T-cell (primary cell): ENCODE data around the gene RERE. TPM values are rescaled to one million over a fixed set of nuclear protein-coding genes. Genes with fewer than 3 reads are reported as not detected.

Experiments used
- ATAC-seq, 4 experiments: fragments of 200-7000 bp in 3 of 4; fragments of 150-1000 bp in 1 of 4; cut with Tn5 transposase; replicated peaks in 1 of 4; 1 replicate in 3 of 4; 2 replicates in 1 of 4; pipeline ENCODE4 v1.10.0; 2021; ENCODE audit warnings: moderate library complexity in 3 of 4, mild to moderate bottlenecking in 2 of 4, moderate number of reproducible peaks in 1 of 4
- CTCF ChIA-PET, 2 donors: fragments of 300-600 bp; sonication (Branson Sonifier 250); formaldehyde crosslinking; loops; one replicate each; lab custom pipeline; 2022; ENCODE audit warnings: antibody characterized with exemption in 2 of 2; lab: Charles Lee
- POLR2A ChIA-PET, 2 donors: fragments of 300-600 bp; sonication (Branson Sonifier 250); formaldehyde crosslinking; loops; one replicate each; lab custom pipeline; 2022; ENCODE audit warnings: antibody characterized with exemption in 2 of 2; lab: Charles Lee
- DNase-seq, 35 experiments: peaks; one replicate each; pipeline versions ENCODE4 v3.0.0 to v3.0.0-alpha.2; 2013 to 2023
- H3K27ac ChIP-seq: one replicate; pipeline ENCODE4 v1.5.1; 2013; ENCODE audit warnings: low read length
- H3K27me3 ChIP-seq, 2 experiments: replicated peaks in 1 of 2; 1 replicate in 1 of 2; 2 replicates in 1 of 2; pipeline versions ENCODE4 v1.6.1 to v1.7.0; 2013; ENCODE audit warnings: low read length in 1 of 2, mixed read lengths in 1 of 2; ENCODE audit not compliant: control insufficient read depth in 2 of 2, insufficient read depth in 2 of 2; ENCODE audit errors: extremely low read depth in 1 of 2
- H3K36me3 ChIP-seq, 2 donors: 1 replicate in 1 of 2; 2 replicates in 1 of 2; pipeline versions ENCODE4 v1.6.1 to v1.7.0; 2013; ENCODE audit warnings: low read length in 1 of 2; ENCODE audit not compliant: control insufficient read depth in 2 of 2, insufficient read depth in 1 of 2; ENCODE audit errors: extremely low read depth in 1 of 2
- H3K4me1 ChIP-seq, 2 experiments: 1 replicate in 1 of 2; 2 replicates in 1 of 2; pipeline versions ENCODE4 v1.6.1 to v1.7.0; 2013; ENCODE audit warnings: low read length in 2 of 2, mixed read lengths in 1 of 2; ENCODE audit not compliant: insufficient read depth in 2 of 2, control insufficient read depth in 1 of 2; ENCODE audit errors: extremely low read depth in 1 of 2
- H3K4me3 ChIP-seq, 2 donors: 1 replicate in 1 of 2; 2 replicates in 1 of 2; pipeline versions ENCODE4 v1.5.1 to v1.7.0; 2013; ENCODE audit warnings: mild to moderate bottlenecking in 2 of 2, low read length in 1 of 2, moderate library complexity in 1 of 2; ENCODE audit not compliant: control insufficient read depth in 1 of 2; ENCODE audit errors: extremely low read depth in 1 of 2
- H3K9me3 ChIP-seq: 2 replicates; pipeline ENCODE4 v1.7.0; 2013
- H3K27ac Mint-ChIP-seq, 2 donors: one replicate each; pipeline ENCODE4 v1.8.0; 2020 to 2021; ENCODE audit warnings: mild to moderate bottlenecking in 2 of 2, mixed read lengths in 2 of 2
- H3K27me3 Mint-ChIP-seq, 2 donors: one replicate each; pipeline ENCODE4 v1.8.0; 2021 to 2022; ENCODE audit warnings: mixed read lengths in 2 of 2
- H3K36me3 Mint-ChIP-seq: one replicate; pipeline ENCODE4 v1.8.0; 2021; ENCODE audit warnings: mixed read lengths
- H3K4me1 Mint-ChIP-seq, 3 donors: one replicate each; pipeline ENCODE4 v1.8.0; 2020 to 2022; ENCODE audit warnings: mixed read lengths in 3 of 3, mild to moderate bottlenecking in 1 of 3
- H3K4me3 Mint-ChIP-seq, 3 donors: one replicate each; pipeline ENCODE4 v1.8.0; 2020 to 2022; ENCODE audit warnings: mild to moderate bottlenecking in 3 of 3, mixed read lengths in 3 of 3, moderate library complexity in 3 of 3
- H3K9me3 Mint-ChIP-seq, 3 donors: one replicate each; pipeline ENCODE4 v1.8.0; 2020 to 2022; ENCODE audit warnings: mixed read lengths in 3 of 3
- WGBS: methylation state at CpG from one replicate; pipeline ENCODE4 v1.1.5; 2013; ENCODE audit warnings: missing lambda C conversion rate; ENCODE audit not compliant: insufficient coverage; 5-methylcytosine and 5-hydroxymethylcytosine counted together
- total RNA-seq, 35 experiments: library from RNA in 6 of 35; stranded (reverse) in 6 of 35; fragments of 120-200 nt in 1 of 35; gene quantifications; one replicate each; pipeline versions ENCODE4 v1.2.1 to v1.2.4 and lab custom pipeline; 2013 to 2026

RERE gene
- total RNA-seq, 5 donors from 2014 or later (not counting 1 experiment from before 2014, with no cell fraction given), result 85.1 to 116 (median 103) TPM

DNA sequence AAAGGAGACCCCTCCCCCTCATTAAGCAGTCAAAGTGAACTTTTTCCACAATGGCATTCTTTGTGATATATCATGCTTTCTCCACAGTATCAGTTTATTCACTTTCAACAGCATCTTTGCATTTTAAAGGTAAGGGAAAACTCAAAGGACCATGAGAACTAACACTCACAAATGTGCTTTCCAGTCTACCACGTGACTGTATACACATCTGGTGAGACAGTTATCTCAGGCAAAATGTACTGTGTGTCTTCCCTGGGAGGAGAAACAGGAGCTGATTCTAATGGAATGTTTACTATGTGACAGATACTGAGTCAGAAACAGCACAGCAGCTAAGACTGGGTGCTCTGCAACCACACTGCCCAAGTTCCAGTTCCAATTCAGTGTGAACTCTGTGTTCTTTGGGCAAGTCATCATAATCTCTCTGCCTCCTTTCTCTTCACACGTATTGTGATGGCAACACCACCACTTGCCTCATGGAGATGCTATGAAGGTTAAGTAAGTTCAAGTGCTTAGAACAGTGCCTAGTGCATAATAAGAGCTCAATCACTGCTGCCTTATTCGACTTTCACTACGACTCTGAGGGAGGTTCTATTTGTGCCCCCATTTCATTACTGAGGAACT is 420.5 kb downstream of the RERE start:
- ATAC-seq, result peak; percentile 20 to 61 (median 28)
- no peaks in the 10 kb centered on the region for H3K27me3 Mint-ChIP-seq
- Histone ChIP-seq H3K27ac (peak overlapping the region; percentile 8), H3K27me3 (no peaks in the 10 kb centered on the region), H3K36me3 (peaks cover 0 to 19% of the 10 kb centered on the region in 2 donors), H3K9me3 (no peaks in the 10 kb centered on the region), H3K4me1 (peaks cover 28 to 42% of the 10 kb centered on the region in 2 experiments), H3K4me3 (no peak overlapping the region)
- H3K27ac Mint-ChIP-seq, result peak overlapping the region; percentile 74 to 79
- peaks cover 27% of the 10 kb centered on the region for H3K36me3 Mint-ChIP-seq
- peak overlapping the region in 1 of 3 donors; percentile 84 for H3K4me3 Mint-ChIP-seq
- peaks cover 65 to 71% (median 68%) of the 10 kb centered on the region in 3 donors for H3K4me1 Mint-ChIP-seq
- ChIA-PET POLR2A (interaction anchor here (0.6 to 1.7 kb wide), 2 partner anchors 11 to 12 kb away, joined by 3 to 4 read pairs; no protein-coding TSS in a partner anchor), CTCF (interaction anchor here in 1 of 2 donors (0.5 to 1.5 kb wide), 5 partner anchors 10 to 84 kb away, joined by 3 to 7 read pairs (median 4); no protein-coding TSS in a partner anchor)
- peak in 8 of 35 experiments; percentile 8 to 50 (median 20) for DNase-seq
- H3K9me3 Mint-ChIP-seq, result no peaks in the 10 kb centered on the region
- no CpG with 5 or more reads among the region's 4 CpGs for WGBS

DNA sequence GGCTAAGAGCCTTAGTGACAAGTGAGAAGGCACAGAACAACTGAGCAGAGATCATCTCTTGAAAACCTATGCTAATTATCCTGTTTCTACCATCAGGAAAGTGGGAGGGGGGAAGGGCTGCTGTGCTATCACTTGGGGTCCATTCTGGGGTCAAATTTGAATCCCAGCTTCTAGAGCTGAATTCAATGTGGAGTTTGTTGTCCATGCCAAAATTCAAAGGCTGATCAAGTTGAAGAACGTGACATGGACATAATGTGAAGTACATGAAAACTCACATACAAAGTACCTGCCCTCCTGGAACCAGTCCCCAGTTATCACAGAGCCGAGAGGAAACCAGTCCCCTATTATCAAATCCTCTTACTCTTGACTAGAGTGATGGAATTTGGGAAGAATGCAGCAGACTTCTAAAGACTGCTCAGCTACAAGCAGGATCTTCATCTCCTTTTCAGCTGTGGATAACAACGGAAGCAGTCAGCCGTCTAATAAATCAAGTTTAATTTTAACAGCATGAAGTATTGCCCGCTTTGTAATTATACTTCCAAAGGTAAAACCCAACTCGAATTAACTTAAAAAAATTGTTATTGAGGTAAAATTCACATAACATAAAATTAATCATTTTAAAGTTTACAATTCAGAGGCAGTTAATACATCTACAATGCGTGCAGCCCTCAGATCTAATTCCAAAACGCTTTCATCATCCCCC is 421.2 kb downstream of the RERE start:
- H3K36me3 Mint-ChIP-seq, result peaks cover 27% of the 10 kb centered on the region
- Histone ChIP-seq H3K27me3 (no peaks in the 10 kb centered on the region), H3K9me3 (no peaks in the 10 kb centered on the region), H3K4me3 (peak overlapping the region in 1 of 2 donors; percentile 44), H3K27ac (peak overlapping the region; percentile 61), H3K4me1 (peaks cover 35 to 42% of the 10 kb centered on the region in 2 experiments), H3K36me3 (peaks cover 0 to 14% of the 10 kb centered on the region in 2 donors)
- DNase-seq (no peak), ATAC-seq (no peak)
- POLR2A ChIA-PET, result interaction anchor here in 1 of 2 donors (0.6 kb wide), 1 partner anchor 11 kb away, joined by 3 read pairs; no protein-coding TSS in a partner anchor
- WGBS, result 71% methylated on average over 2 of the region's 8 CpGs
- H3K27ac Mint-ChIP-seq, result peak overlapping the region; percentile 83 to 91
- CTCF ChIA-PET, result interaction anchor here (0.6 to 1.5 kb wide), 5 partner anchors 11 to 455 kb away, joined by 3 to 5 read pairs (median 3); no protein-coding TSS in a partner anchor
- H3K27me3 Mint-ChIP-seq, result no peaks in the 10 kb centered on the region
- H3K4me3 Mint-ChIP-seq, result peak overlapping the region; percentile 62 to 84 (median 80)
- peaks cover 70 to 74% (median 74%) of the 10 kb centered on the region in 3 donors for H3K4me1 Mint-ChIP-seq
- no peaks in the 10 kb centered on the region for H3K9me3 Mint-ChIP-seq

DNA sequence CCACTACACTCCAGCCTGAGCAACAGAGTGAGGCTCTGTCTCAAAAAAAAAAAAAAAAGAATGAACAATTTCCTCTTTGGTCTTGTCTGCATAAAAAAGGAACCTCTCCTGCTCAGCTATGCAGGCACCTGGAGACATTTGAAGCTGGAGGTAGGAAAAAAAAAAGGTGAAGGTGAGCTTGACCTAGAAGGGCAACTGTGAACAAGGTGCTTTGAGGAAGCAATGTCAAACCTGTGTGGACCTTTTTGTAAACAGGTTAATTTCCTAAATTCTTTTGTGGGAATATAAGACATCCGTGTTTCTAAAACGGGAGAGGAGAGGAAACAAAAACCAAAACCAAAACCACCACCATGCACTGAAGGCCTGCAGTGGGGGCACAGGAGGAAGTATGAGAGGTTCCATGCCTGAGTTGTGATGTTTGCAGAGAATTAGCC is 422.0 kb downstream of the RERE start:
- peaks cover 0 to 14% of the 10 kb centered on the region in 2 donors for H3K36me3 ChIP-seq
- H3K27ac ChIP-seq, result peak overlapping the region; percentile 61
- CTCF ChIA-PET, result interaction anchor here in 1 of 2 donors (0.7 to 1.1 kb wide), 3 partner anchors 14 to 265 kb away, joined by 3 to 4 read pairs (median 4); no protein-coding TSS in a partner anchor
- no peaks in the 10 kb centered on the region for H3K9me3 Mint-ChIP-seq
- no CpG with 5 or more reads among the region's 2 CpGs for WGBS
- H3K27ac Mint-ChIP-seq, result peak overlapping the region; percentile 83 to 91
- DNase-seq (peak in 5 of 35 experiments; percentile 12 to 56 (median 28)), ATAC-seq (peak; percentile 72 to 82 (median 75))
- peaks cover 31% of the 10 kb centered on the region for H3K36me3 Mint-ChIP-seq
- POLR2A ChIA-PET, result interaction anchor here in 1 of 2 donors (0.6 kb wide), 1 partner anchor 159 kb away, joined by 3 read pairs; no protein-coding TSS in a partner anchor
- H3K4me1 Mint-ChIP-seq, result peaks cover 78 to 82% (median 79%) of the 10 kb centered on the region in 3 donors
- peak overlapping the region; percentile 62 to 84 (median 80) for H3K4me3 Mint-ChIP-seq
- no peaks in the 10 kb centered on the region for H3K9me3 ChIP-seq
- peak overlapping the region; percentile 31 to 44 for H3K4me3 ChIP-seq
- no peaks in the 10 kb centered on the region for H3K27me3 ChIP-seq
- H3K4me1 ChIP-seq, result peaks cover 36 to 42% of the 10 kb centered on the region in 2 experiments
- H3K27me3 Mint-ChIP-seq, result no peaks in the 10 kb centered on the region

DNA sequence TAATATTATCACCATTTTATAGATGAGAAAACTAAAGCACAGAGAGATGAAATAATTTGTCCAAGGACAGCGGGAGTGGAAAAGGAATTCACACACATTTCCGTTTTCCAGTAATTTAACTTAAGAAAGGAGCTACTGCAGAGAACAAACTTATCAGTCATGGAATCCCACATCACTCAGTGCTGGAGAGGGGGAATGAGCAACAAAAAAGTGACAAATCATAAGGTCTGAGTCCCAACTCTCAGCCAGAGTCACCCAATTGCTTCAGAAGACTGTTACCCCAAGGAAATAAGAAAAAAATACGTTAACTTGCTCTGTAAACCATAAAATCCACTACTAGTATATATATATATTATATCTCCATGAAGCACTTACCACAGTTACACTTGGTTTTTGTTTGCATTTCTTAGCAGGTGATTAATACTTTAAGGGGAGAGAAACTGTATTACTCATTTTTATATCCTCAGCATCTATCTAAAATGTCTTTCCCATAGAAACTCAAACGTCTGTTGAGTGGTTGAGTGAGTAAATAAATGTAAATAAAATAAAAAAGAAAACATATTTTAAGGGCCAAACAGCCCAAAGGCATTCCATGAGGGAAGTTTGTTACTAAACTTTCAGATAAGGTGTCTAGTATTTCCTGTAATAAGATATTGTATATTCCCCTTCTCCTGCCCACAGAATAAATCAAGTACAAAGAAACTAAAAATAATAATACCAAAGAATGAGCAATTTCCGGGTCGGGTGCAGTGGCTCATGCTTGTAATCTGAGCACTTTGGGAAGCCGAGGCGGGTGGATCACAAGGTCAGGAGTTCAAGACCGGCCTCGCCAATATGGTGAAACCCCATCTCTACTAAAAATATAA is 422.8 kb downstream of the RERE start:
- Histone ChIP-seq H3K4me3 (peak overlapping the region in 1 of 2 donors; percentile 31), H3K27ac (peak overlapping the region; percentile 61), H3K36me3 (peaks cover 0 to 13% of the 10 kb centered on the region in 2 donors), H3K4me1 (peaks cover 41 to 42% of the 10 kb centered on the region in 2 experiments), H3K9me3 (no peaks in the 10 kb centered on the region), H3K27me3 (no peaks in the 10 kb centered on the region)
- peak overlapping the region; percentile 83 to 91 for H3K27ac Mint-ChIP-seq
- no peaks in the 10 kb centered on the region for H3K27me3 Mint-ChIP-seq
- H3K9me3 Mint-ChIP-seq, result no peaks in the 10 kb centered on the region
- H3K4me3 Mint-ChIP-seq, result peak overlapping the region; percentile 62 to 84 (median 80)
- POLR2A ChIA-PET, result interaction anchor here in 1 of 2 donors (0.6 kb wide), 1 partner anchor 8 kb away, joined by 3 read pairs; no protein-coding TSS in a partner anchor
- no peak for DNase-seq
- H3K36me3 Mint-ChIP-seq, result peaks cover 34% of the 10 kb centered on the region
- no peak for ATAC-seq
- WGBS, result no CpG with 5 or more reads among the region's 10 CpGs
- peaks cover 85 to 89% (median 86%) of the 10 kb centered on the region in 3 donors for H3K4me1 Mint-ChIP-seq
- CTCF ChIA-PET, result interaction anchor here in 1 of 2 donors (0.7 to 1.1 kb wide), 2 partner anchors 13 to 14 kb away, joined by 4 read pairs; no protein-coding TSS in a partner anchor

DNA sequence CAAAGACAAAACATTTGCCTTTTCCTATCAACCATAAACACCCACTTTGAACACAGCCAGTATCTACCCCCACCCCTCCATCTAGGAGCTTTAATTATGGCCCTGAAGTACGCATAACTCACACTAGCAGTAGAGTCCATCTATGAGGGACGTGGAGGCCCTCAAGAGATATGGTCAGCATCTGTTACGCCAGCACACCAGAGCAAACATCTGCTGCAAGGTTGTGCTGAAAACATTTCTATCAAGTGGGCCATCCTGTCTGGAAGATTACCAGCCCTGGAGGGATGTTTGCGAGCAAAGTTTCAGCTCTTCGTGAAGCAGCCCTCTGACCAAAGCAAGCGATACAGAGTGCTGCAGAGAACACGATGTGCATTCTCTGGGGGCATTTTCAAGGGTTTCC is 424.9 kb downstream of the RERE start:
- H3K4me3 Mint-ChIP-seq, result no peak overlapping the region
- Histone ChIP-seq H3K9me3 (no peaks in the 10 kb centered on the region), H3K27me3 (no peaks in the 10 kb centered on the region), H3K27ac (no peak overlapping the region), H3K4me3 (no peak overlapping the region), H3K4me1 (peaks cover 30 to 46% of the 10 kb centered on the region in 2 experiments), H3K36me3 (peaks cover 4 to 24% of the 10 kb centered on the region in 2 donors)
- H3K9me3 Mint-ChIP-seq, result no peaks in the 10 kb centered on the region
- peaks cover 31% of the 10 kb centered on the region for H3K36me3 Mint-ChIP-seq
- H3K27ac Mint-ChIP-seq, result no peak overlapping the region
- H3K27me3 Mint-ChIP-seq, result no peaks in the 10 kb centered on the region
- 94% methylated on average over 7 of the region's 7 CpGs for WGBS
- DNase-seq (no peak), ATAC-seq (no peak)
- ChIA-PET CTCF (interaction anchor here in 1 of 2 donors (0.6 kb wide), 1 partner anchor 18 kb away, joined by 5 read pairs; no protein-coding TSS in a partner anchor), POLR2A (no interaction called here)
- peaks cover 85 to 88% (median 86%) of the 10 kb centered on the region in 3 donors for H3K4me1 Mint-ChIP-seq
